SK-N-SH (cell line): Measurements from ENCODE around the gene RDH14. TPM values are rescaled to one million over a fixed set of nuclear protein-coding genes. Genes with fewer than 3 reads are reported as not detected.

Experiments used
- CTCF ChIA-PET: fragments of 300-600, 350-600 bp; formaldehyde crosslinking; extraction: SDS; loops from one replicate; lab custom pipeline; 2021; lab: Yijun Ruan, JAX
- POLR2A ChIA-PET: fragments of 350-600 bp; sonication (Branson Sonifier 250); formaldehyde crosslinking; extraction: SDS; loops from one replicate; lab custom pipeline; 2020; ENCODE audit warnings: antibody characterized with exemption, inconsistent platforms; lab: Yijun Ruan, JAX
- DNase-seq: peaks from one replicate; pipeline ENCODE4 v3.0.0; 2012
- H2AFZ ChIP-seq: fragments of 200-600 bp; sonication (generic); 2 replicates; pipeline ENCODE4 v1.8.1; 2016; ENCODE audit warnings: antibody characterized with exemption, mild to moderate bottlenecking, low read depth
- H3F3A ChIP-seq: fragments of 200-600 bp; sonication (generic); replicated peaks from 2 replicates; pipeline ENCODE3; 2016; ENCODE audit warnings: antibody characterized with exemption, mild to moderate bottlenecking; ENCODE audit not compliant: insufficient read depth
- H3K27ac ChIP-seq, 2 experiments: fragments of 200-500 bp in 1 of 2; fragments of 200-600 bp in 1 of 2; sonication (Bioruptor generic) in 1 of 2; sonication (generic), shearing (Covaris generic) in 1 of 2; 2 replicates each; pipeline versions ENCODE4 v1.5.1 to v1.6.1; 2014 to 2016; ENCODE audit warnings: low read depth in 2 of 2, inconsistent platforms in 1 of 2, low read length in 1 of 2, mild to moderate bottlenecking in 1 of 2, mixed read lengths in 1 of 2
- H3K27me3 ChIP-seq: fragments of 200-600 bp; sonication (generic), shearing (Covaris generic); 2 replicates; pipeline ENCODE4 v1.6.1; 2016; ENCODE audit warnings: mixed run types; ENCODE audit not compliant: insufficient read depth
- H3K36me3 ChIP-seq, 2 experiments: fragments of 200-500 bp in 1 of 2; fragments of 200-600 bp in 1 of 2; sonication (Bioruptor generic) in 1 of 2; sonication (generic) in 1 of 2; replicated peaks in 1 of 2; 2 replicates each; pipeline versions ENCODE3 to v1.5.1; 2014 to 2016; ENCODE audit warnings: low read length in 1 of 2, mild to moderate bottlenecking in 1 of 2; ENCODE audit not compliant: insufficient read depth in 2 of 2, control insufficient read depth in 1 of 2
- H3K4me1 ChIP-seq, 2 experiments: fragments of 200-500 bp in 1 of 2; fragments of 200-600 bp in 1 of 2; sonication (Bioruptor generic) in 1 of 2; sonication (generic), shearing (Covaris generic) in 1 of 2; 2 replicates each; pipeline versions ENCODE4 v1.5.1 to v1.6.1; 2014 to 2016; ENCODE audit warnings: low read depth in 1 of 2, low read length in 1 of 2, mixed run types in 1 of 2; ENCODE audit not compliant: insufficient read depth in 2 of 2, control insufficient read depth in 1 of 2
- H3K4me2 ChIP-seq: fragments of 200-600 bp; sonication (generic), shearing (Covaris generic); 2 replicates; pipeline ENCODE4 v1.6.1; 2017; ENCODE audit warnings: mixed run types
- H3K4me3 ChIP-seq, 2 experiments: fragments of 200-500 bp in 1 of 2; fragments of 200-600 bp in 1 of 2; sonication (Bioruptor generic) in 1 of 2; sonication (generic), shearing (Covaris generic) in 1 of 2; 2 replicates each; pipeline versions ENCODE4 v1.5.1 to v1.8.1; 2014 to 2016; ENCODE audit warnings: low read depth in 2 of 2, inconsistent platforms in 1 of 2, low read length in 1 of 2, mild to moderate bottlenecking in 1 of 2, mixed read lengths in 1 of 2, moderate library complexity in 1 of 2
- H3K79me2 ChIP-seq: fragments of 200-600 bp; sonication (generic); 2 replicates; pipeline ENCODE4 v1.8.1; 2017; ENCODE audit warnings: mild to moderate bottlenecking; ENCODE audit not compliant: insufficient read depth
- H3K9ac ChIP-seq: fragments of 200-600 bp; sonication (generic); 2 replicates; pipeline ENCODE4 v1.6.1; 2017; ENCODE audit warnings: mixed run types
- H3K9me2 ChIP-seq: fragments of 200-600 bp; sonication (generic); 2 replicates; pipeline ENCODE4 v1.6.1; 2017; ENCODE audit warnings: mixed run types
- H3K9me3 ChIP-seq: fragments of 200-600 bp; sonication (generic); 2 replicates; pipeline ENCODE4 v1.6.1; 2017; ENCODE audit warnings: mixed run types, mild to moderate bottlenecking, moderate library complexity
- H4K20me1 ChIP-seq: fragments of 200-600 bp; sonication (generic); 2 replicates; pipeline ENCODE4 v1.6.1; 2017; ENCODE audit warnings: mild to moderate bottlenecking, mixed run types; ENCODE audit not compliant: insufficient read depth
- CHD2 ChIP-seq: fragments of 150-350 bp; IDR thresholded peaks from 2 replicates; pipeline ENCODE4 v1.6.1; 2018; ENCODE audit warnings: low read length; ENCODE audit not compliant: partially characterized antibody
- ELF1 ChIP-seq: IDR thresholded peaks from 2 replicates; pipeline ENCODE4 v1.4.0; 2012
- EP300 ChIP-seq, 2 experiments: IDR thresholded peaks; 2 replicates each; pipeline versions ENCODE4 v1.4.0 to v1.6.1; 2012; ENCODE audit warnings: borderline replicate concordance in 1 of 2, low read depth in 1 of 2, low read length in 1 of 2
- FOXJ3 ChIP-seq: sonication (generic); formaldehyde crosslinking; IDR thresholded peaks from 2 replicates; pipeline ENCODE4 v1.5.1; 2020; ENCODE audit warnings: mild to moderate bottlenecking, missing genetic modification reagents
- FOXM1 ChIP-seq: IDR thresholded peaks from 2 replicates; pipeline ENCODE4 v1.4.0; 2012; ENCODE audit warnings: low read depth, mild to moderate bottlenecking
- GABPA ChIP-seq: IDR thresholded peaks from 2 replicates; pipeline ENCODE4 v1.4.0; 2012; ENCODE audit warnings: low read depth, mild to moderate bottlenecking
- GATA2 ChIP-seq: sonication (generic); formaldehyde crosslinking; IDR thresholded peaks from 2 replicates; pipeline ENCODE4 v1.5.0; 2020; ENCODE audit warnings: mild to moderate bottlenecking, missing genetic modification reagents
- MXI1 ChIP-seq: IDR thresholded peaks from 2 replicates; pipeline ENCODE4 v1.6.1; 2012; ENCODE audit warnings: mild to moderate bottlenecking, low read depth, low read length, improper control_type of control experiment
- NRF1 ChIP-seq: IDR thresholded peaks from 2 replicates; pipeline ENCODE4 v1.6.1; 2012; ENCODE audit warnings: low read depth, mild to moderate bottlenecking, low read length
- POLR2AphosphoS5 ChIP-seq: IDR thresholded peaks from 2 replicates; pipeline ENCODE4 v1.6.1; 2012; ENCODE audit warnings: low read depth, low read length
- RAD21 ChIP-seq: IDR thresholded peaks from 2 replicates; pipeline ENCODE4 v1.6.1; 2012; ENCODE audit warnings: mild to moderate bottlenecking, low read length
- RCOR1 ChIP-seq: fragments of 150-350 bp; IDR thresholded peaks from 2 replicates; pipeline ENCODE4 v1.6.1; 2017; ENCODE audit warnings: antibody characterized with exemption, low read length
- TAF1 ChIP-seq: IDR thresholded peaks from 2 replicates; pipeline ENCODE4 v1.6.1; 2012; ENCODE audit warnings: low read depth, mild to moderate bottlenecking, low read length, moderate library complexity, borderline replicate concordance
- TCF12 ChIP-seq: IDR thresholded peaks from 2 replicates; pipeline ENCODE4 v1.4.0; 2012
- WGBS: methylation state at CpG from one replicate; pipeline ENCODE4 v1.1.6; 2017; ENCODE audit warnings: low lambda C conversion rate; 5-methylcytosine and 5-hydroxymethylcytosine counted together
- polyA plus RNA-seq, 3 experiments: library from polyadenylated mRNA; depleted of rRNA; stranded (reverse); fragments of >200 nt; gene quantifications; 2 replicates each; pipeline ENCODE4 v1.2.3, GENCODE V29; 2012
- TF ChIP-seq, protein P1 (sequence below): IDR thresholded peaks from 2 replicates; pipeline ENCODE4; 2012
- TF ChIP-seq, protein P2 (sequence below): IDR thresholded peaks from 2 replicates; pipeline ENCODE4 v1.4.0; 2012; ENCODE audit warnings: low read depth, borderline replicate concordance

The RDH14 gene
- polyA plus RNA-seq, 1 of the 3 experiments (the other 2 are of a cell fraction) = 20.2 TPM

DNA sequence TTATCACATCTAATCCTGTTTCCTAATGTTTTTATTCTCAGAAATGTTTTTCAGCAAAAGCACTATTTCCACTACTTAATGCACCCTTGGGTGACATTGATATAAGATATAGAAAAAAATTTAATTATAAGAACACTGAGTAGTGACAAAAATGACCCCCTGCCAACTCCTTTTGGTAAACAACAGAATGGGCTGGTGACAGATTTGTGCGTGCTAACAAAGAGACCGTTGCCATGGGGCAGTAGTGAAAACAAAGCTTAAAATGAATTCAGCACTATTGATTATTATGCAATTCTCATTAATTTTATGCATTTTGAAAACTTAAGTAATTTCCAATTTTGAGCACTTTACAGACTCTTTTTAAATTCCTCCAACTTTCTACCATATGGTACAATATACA, 33.1 kb downstream of the RDH14 start (continued):
- no peak for TF ChIP-seq GATA2 (CRISPR knock-in tag)

DNA sequence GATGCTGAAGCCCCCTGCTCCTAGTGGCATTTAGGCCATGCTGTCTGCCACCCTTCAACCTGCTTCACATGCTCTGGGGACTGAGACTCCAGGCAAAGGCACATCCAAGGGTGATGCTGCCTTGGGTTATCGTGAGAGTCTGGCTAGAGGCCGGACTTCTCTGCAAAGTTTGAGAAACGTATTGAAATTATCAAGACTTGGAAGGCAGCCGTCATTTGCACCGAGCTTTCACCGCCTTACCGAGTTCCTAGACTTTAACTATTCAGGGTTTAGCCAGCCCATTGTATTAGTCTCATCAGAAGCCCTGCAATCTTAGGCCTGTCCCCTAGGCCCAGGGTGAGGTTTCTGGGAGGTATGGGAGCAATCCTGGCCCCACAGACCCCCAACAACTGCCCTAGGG, 34.0 kb downstream of the RDH14 start:
- H3K27ac ChIP-seq = no peak overlapping the region
- H3K4me1 ChIP-seq = peaks cover 5 to 15% of the 10 kb centered on the region in 2 experiments; a peak in 3 of 4 replicates
- no peaks in the 10 kb centered on the region for H3F3A ChIP-seq
- DNase-seq = no peak
- no peak overlapping the region for H3K4me3 ChIP-seq
- no peak overlapping the region for H3K4me2 ChIP-seq
- ChIA-PET POLR2A (no interaction called here), CTCF (interaction anchor here (1.3 to 1.6 kb wide), 3 partner anchors 33 to 824 kb away, joined by 3 to 4 read pairs (median 4); no protein-coding TSS in a partner anchor)
- H3K9me3 ChIP-seq = no peaks in the 10 kb centered on the region
- H3K79me2 ChIP-seq = no peaks in the 10 kb centered on the region
- TF ChIP-seq MXI1 = no peak
- no peak for TF ChIP-seq FOXJ3 (CRISPR knock-in tag)
- no peak for TF ChIP-seq ELF1
- no peak for TF ChIP-seq TAF1
- no peak for TF ChIP-seq RCOR1
- TF ChIP-seq POLR2AphosphoS5 = no peak
- TF ChIP-seq, protein P1, sequence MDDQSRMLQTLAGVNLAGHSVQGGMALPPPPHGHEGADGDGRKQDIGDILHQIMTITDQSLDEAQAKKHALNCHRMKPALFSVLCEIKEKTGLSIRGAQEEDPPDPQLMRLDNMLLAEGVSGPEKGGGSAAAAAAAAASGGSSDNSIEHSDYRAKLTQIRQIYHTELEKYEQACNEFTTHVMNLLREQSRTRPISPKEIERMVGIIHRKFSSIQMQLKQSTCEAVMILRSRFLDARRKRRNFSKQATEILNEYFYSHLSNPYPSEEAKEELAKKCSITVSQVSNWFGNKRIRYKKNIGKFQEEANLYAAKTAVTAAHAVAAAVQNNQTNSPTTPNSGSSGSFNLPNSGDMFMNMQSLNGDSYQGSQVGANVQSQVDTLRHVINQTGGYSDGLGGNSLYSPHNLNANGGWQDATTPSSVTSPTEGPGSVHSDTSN = no peak
- TF ChIP-seq CHD2 = no peak
- no peak for TF ChIP-seq RAD21
- TF ChIP-seq GABPA = no peak
- no peak for TF ChIP-seq TCF12
- no peak for TF ChIP-seq EP300 (IDR thresholded peaks at IDR 0.05; ENCODE audit: borderline replicate concordance in 1 of 2, low read depth in 1 of 2, low read length in 1 of 2)
- no peak for TF ChIP-seq FOXM1
- no peak for TF ChIP-seq NRF1
- TF ChIP-seq, protein P2, sequence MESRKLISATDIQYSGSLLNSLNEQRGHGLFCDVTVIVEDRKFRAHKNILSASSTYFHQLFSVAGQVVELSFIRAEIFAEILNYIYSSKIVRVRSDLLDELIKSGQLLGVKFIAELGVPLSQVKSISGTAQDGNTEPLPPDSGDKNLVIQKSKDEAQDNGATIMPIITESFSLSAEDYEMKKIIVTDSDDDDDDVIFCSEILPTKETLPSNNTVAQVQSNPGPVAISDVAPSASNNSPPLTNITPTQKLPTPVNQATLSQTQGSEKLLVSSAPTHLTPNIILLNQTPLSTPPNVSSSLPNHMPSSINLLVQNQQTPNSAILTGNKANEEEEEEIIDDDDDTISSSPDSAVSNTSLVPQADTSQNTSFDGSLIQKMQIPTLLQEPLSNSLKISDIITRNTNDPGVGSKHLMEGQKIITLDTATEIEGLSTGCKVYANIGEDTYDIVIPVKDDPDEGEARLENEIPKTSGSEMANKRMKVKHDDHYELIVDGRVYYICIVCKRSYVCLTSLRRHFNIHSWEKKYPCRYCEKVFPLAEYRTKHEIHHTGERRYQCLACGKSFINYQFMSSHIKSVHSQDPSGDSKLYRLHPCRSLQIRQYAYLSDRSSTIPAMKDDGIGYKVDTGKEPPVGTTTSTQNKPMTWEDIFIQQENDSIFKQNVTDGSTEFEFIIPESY = no peak
- H3K9me2 ChIP-seq = no peaks in the 10 kb centered on the region
- H3K36me3 ChIP-seq = no peaks in the 10 kb centered on the region
- WGBS = 90% methylated on average over 7 of the region's 7 CpGs
- H3K27me3 ChIP-seq = no peaks in the 10 kb centered on the region
- H4K20me1 ChIP-seq = no peaks in the 10 kb centered on the region
- H2AFZ ChIP-seq = no peak overlapping the region
- H3K9ac ChIP-seq = no peak overlapping the region
